GM19324 (cell line): ENCODE results near the gene KIFC1.

Experiments used
- ATAC-seq: cut with Tn5 transposase; IDR thresholded peaks from one replicate; pipeline ENCODE4 v1.9.1; 2021; ENCODE audit warnings: mild to moderate bottlenecking, moderate library complexity; ENCODE audit not compliant: unreplicated experiment, low FRiP score

KIFC1 gene

DNA sequence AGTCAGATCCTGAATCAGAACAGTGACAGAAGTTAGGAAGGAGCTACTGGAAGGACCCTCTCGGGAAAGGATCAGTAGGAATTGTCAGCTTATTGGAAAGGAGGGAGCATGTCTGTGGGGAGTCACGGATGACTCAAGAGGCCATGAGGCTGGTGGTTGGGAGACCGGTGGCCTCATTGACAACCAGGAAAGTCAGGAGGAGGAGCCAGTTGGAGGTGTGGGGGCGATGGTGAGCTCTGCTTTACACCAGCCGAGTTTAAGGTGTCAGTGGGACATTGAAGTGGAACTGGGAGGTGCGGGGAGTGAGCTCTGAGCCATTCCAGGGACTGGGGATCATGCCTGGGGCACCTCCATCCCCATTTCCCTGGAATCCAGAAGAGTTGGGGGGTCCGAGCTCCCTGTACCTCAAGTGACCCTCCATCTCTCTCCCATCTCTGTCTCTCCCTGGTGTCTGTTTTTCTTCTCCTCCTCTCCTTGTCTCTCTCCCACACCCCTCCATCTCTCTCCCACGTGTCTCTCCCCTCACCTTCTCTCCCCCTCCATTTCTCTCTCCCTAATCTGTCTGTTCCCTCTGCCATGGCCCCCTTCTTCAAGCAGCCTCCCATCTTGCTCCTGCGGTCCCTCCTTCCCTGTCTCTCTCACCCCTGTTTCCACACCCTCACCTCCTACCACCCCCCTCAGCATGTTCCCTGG, 48.5 kb downstream of the KIFC1 start:
- ATAC-seq: no peak

DNA sequence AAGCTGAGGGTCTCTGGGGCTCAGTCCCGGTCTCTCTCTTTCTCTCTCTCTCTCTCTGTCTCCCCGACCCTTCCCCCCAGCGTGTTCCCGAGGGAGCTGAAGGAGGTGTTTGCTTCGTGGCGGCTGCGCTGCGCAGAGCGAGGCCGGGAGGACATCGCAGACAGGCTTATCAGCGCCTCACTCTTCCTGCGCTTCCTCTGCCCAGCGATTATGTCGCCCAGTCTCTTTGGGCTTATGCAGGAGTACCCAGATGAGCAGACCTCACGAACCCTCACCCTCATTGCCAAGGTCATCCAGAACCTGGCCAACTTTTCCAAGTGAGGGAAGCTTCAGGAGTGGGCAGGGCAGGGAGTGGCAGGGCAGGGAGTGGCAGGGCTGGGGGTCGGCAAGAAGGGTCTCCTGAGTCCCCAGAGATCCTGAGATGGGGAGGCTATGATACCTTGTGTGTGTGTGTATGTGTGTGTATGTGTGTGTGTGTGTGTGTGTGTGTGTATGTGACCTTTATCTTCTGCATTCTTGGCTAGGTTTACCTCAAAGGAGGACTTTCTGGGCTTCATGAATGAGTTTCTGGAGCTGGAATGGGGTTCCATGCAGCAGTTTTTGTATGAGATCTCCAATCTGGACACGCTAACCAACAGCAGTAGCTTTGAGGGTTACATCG, 49.2 kb downstream of the KIFC1 start:
- ATAC-seq: no peak

DNA sequence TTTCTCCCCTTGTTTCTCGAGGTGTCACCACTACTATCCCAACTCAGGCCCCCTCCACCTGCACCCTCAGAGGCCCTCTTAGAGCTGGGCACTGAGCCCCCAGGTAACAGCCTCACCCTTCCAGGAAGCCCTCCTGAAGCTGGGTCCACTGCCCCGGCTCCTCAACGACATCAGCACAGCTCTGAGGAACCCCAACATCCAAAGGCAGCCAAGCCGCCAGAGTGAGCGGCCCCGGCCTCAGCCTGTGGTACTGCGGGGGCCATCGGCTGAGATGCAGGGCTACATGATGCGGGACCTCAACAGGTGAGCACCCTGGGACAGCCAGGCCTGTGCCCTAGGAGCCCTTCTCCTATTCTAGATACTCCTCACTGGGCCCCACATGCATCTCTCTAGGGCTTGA, 49.8 kb downstream of the KIFC1 start:
- ATAC-seq: no peak

- no peak for ATAC-seq
Observed at GRCh38 chr6:33442283-33442682, 50.7 kb downstream of the KIFC1 start.

- no peak for ATAC-seq
Observed at GRCh38 chr6:33443025-33443424, 51.4 kb downstream of the KIFC1 start.

DNA sequence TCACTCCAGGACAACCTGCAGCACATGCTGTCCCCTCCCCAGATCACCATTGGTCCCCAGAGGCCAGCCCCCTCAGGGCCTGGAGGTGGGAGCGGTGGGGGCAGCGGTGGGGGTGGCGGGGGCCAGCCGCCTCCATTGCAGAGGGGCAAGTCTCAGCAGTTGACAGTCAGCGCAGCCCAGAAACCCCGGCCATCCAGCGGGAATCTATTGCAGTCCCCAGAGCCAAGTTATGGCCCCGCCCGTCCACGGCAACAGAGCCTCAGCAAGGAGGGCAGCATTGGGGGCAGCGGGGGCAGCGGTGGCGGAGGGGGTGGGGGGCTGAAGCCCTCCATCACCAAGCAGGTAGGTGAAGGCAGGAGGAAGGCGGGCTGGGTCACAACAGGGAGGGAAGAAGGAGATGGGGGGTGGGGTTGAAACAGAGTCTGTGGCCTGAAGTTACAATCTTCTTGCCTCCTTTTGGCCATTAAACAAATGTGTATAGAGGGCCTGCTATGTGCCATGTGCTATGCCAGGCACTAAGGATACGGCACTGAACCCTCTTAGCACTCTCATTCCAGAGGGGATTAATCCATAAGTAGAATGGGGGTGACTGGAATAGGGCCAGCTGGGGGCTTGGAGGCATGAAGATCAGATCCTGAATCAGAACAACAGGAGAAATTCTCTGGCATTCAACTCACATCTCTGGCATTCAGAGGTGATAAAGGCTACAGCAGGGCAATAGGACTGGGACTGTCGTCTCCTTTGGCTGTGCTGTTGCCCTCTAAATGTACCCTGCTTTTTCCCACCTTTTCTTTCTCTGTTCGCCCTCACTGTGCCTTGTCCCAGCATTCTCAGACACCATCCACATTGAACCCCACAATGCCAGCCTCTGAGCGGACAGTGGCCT, 52.2 kb downstream of the KIFC1 start:
- no peak for ATAC-seq

DNA sequence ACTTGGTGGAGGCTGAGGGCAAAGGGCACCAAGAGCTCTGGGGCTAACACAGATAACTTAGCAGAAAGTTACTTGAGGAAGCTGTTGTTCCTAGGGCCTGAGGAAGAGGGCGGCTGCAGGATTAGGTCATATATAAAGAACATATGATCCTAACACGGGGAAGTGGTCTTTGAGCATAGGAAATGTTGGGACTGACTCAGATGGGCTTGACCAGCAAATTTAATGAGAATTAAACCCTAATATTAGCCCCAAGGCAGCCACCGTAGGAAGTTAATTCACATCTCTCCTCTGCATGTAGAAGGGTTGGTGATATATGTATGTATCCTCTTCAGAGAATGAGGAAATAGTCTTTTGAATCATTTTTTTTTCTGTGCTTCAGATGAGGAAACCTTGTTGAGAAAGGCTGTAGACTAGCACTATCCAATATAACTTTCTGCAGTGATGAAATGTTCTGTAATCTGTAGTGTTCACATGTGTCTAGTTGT, 53.5 kb downstream of the KIFC1 start:
- ATAC-seq: no peak

DNA sequence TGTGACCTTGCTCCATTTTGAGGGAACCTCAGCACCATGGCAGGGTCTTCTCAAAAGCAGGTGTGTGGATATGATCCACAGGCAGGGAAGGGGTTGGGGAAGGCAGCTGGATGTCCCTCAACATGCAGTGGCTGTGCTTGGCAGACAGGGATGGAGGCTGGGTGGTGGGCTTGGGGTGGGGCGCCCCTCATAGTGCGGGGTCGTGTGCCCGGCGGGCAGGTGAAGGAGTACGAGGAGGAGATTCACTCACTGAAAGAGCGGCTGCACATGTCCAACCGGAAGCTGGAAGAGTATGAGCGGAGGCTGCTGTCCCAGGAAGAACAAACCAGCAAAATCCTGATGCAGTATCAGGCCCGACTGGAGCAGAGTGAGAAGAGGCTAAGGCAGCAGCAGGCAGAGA, 54.7 kb downstream of the KIFC1 start:
- ATAC-seq: no peak

- no peak for ATAC-seq
Observed at GRCh38 chr6:33450434-33450833, 58.8 kb downstream of the KIFC1 start.

GRCh38 chr6:33451606-33452005, 60.0 kb downstream of the KIFC1 start:
- no peak for ATAC-seq

DNA sequence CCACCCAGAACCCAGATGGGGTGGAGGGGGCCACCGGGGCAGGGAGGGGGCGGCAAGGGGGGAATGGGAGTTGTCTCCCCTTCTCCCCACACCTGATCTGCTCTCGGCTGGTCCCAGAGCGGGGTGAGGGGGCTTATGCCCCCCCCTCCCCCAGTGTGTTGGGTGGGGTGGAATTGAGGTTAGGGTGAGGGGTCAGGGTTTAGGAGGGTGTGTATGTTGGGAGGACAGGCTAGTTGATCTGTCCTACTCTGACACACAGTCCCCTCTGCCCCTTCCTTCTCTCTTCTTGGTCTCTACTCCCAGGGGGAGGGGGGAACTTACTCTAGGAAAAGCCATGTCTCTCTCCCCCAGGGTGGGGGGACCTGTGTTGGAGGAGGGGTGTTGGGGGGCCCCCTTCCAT, 60.9 kb downstream of the KIFC1 start:
- no peak for ATAC-seq

- no peak for ATAC-seq
Observed at GRCh38 chr6:33453393-33454008, 61.9 kb downstream of the KIFC1 start.

- peak; percentile 96 for ATAC-seq
Observed at GRCh38 chr6:33454009-33454946, 62.7 kb downstream of the KIFC1 start, which contains the start of gene ZBTB9. Gene ZBTB9 (plus strand): TSS chr6:33454576. CDS start chr6:33455101, 525 bp downstream.

DNA sequence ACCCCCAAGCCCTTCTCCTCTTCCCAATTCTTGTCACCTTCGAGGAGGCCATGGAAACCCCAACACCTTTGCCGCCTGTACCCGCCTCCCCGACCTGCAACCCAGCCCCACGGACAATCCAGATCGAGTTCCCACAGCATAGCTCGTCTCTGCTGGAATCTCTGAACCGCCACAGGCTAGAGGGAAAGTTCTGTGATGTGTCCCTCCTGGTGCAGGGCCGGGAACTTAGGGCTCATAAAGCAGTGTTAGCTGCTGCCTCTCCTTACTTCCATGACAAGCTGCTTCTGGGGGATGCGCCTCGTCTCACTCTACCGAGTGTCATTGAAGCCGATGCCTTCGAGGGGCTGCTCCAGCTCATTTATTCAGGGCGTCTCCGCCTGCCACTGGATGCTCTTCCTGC, 63.4 kb downstream of the KIFC1 start:
- ATAC-seq: no peak

DNA sequence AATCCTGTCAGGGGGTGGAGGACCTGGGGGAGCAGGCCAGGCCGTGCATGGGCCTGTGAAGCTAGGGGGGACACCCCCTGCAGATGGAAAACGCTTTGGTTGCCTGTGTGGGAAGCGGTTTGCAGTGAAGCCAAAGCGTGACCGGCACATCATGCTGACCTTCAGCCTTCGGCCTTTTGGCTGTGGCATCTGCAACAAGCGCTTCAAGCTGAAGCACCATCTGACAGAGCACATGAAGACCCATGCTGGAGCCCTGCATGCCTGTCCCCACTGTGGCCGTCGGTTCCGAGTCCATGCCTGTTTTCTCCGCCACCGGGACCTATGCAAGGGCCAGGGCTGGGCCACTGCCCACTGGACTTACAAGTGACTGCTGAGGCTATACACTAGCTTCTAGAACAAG, 64.5 kb downstream of the KIFC1 start:
- ATAC-seq: no peak

DNA sequence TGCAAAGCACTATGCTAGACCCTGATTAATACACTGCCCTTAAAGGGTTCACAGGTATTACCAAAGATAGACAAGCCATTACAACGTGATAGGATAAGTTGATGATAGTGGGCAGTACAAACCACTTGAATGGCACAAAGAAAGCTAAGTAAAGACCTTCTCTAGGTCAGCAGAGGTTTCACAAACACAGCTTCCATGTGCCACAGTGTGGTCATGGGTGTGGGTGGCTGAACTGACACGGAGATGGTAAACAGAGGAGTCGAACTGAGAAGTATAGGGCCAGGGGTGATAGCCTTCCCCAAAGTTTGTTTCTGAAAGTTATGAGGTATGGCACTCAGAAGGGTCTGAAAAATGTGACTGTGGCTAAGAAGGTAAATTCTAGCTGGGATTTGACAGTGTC, 67.1 kb downstream of the KIFC1 start:
- no peak for ATAC-seq

- no peak for ATAC-seq
Observed at GRCh38 chr6:33459226-33459625, 67.6 kb downstream of the KIFC1 start.
